Peyer's patch (tissue), 4 donors: ENCODE measurements around the gene RPA4. TPM values are rescaled to one million over a fixed set of nuclear protein-coding genes. Genes with fewer than 3 reads are reported as not detected.

Experiments used
- DNase-seq, 3 donors: peaks; one replicate each; pipeline ENCODE4 v3.0.0-alpha.2; 2017 to 2019
- H3K27ac ChIP-seq, 4 donors: fragments of 200-600 bp; sonication (generic); one replicate each; pipeline ENCODE4 v1.5.1; 2016 to 2019
- H3K27me3 ChIP-seq, 2 donors: fragments of 200-600 bp; sonication (generic); one replicate each; pipeline ENCODE4 v1.5.1; 2019
- H3K36me3 ChIP-seq, 3 donors: fragments of 200-600 bp; sonication (generic); one replicate each; pipeline ENCODE4 v1.5.1; 2016 to 2019
- H3K4me1 ChIP-seq, 4 donors: fragments of 200-600 bp; sonication (generic); one replicate each; pipeline ENCODE4 v1.5.1; 2016 to 2019
- H3K4me3 ChIP-seq, 4 donors: fragments of 200-600 bp; sonication (generic); 1 replicate in 3 of 4; 2 replicates in 1 of 4; pipeline ENCODE4 v1.5.1; 2016 to 2019; ENCODE audit warnings: mild to moderate bottlenecking in 1 of 4
- H3K9me3 ChIP-seq, 4 donors: fragments of 200-600 bp; sonication (generic); one replicate each; pipeline ENCODE4 v1.5.1; 2016 to 2019; ENCODE audit warnings: mild to moderate bottlenecking in 1 of 4
- CTCF ChIP-seq, 6 experiments: fragments of 450-650 bp in 4 of 6; fragments of 200-600 bp in 2 of 6; sonication (generic) in 1 of 6; IDR thresholded peaks; one replicate each; pipeline ENCODE4 v1.5.1; 2017 to 2019; ENCODE audit warnings: antibody characterized with exemption in 6 of 6, mild to moderate bottlenecking in 3 of 6, moderate library complexity in 1 of 6
- POLR2A ChIP-seq, 2 donors: fragments of 450-650 bp; IDR thresholded peaks; one replicate each; pipeline ENCODE4 v1.5.1; 2017; ENCODE audit warnings: antibody characterized with exemption in 2 of 2, mild to moderate bottlenecking in 2 of 2, moderate library complexity in 2 of 2
- total RNA-seq, 4 donors: library from RNA; depleted of rRNA; stranded (reverse); fragments of >200 nt; gene quantifications; one replicate each; pipeline ENCODE4 v1.1.0, GENCODE V29; 2016

The RPA4 gene
- total RNA-seq, 4 donors from 2014 or later = 3.2 to 19.0 (median 6.4) TPM

GRCh38 chrX:96918864-96919263 is 35.2 kb downstream of the RPA4 start:
- Histone ChIP-seq H3K9me3 (no peaks in the 10 kb centered on the region), H3K4me1 (no peaks in the 10 kb centered on the region)
- TF ChIP-seq POLR2A (IDR thresholded peaks at IDR 0.05) (no peak), CTCF (IDR thresholded peaks at IDR 0.05) (no peak)

GRCh38 chrX:96919672-96920071 is 36.0 kb downstream of the RPA4 start:
- no peaks in the 10 kb centered on the region for H3K9me3 ChIP-seq
- H3K4me1 ChIP-seq = no peaks in the 10 kb centered on the region
- H3K27ac ChIP-seq = no peak overlapping the region
- no peak for DNase-seq
- TF ChIP-seq CTCF (IDR thresholded peaks at IDR 0.05) = no peak
- TF ChIP-seq POLR2A (IDR thresholded peaks at IDR 0.05) = no peak
- H3K4me3 ChIP-seq = no peak overlapping the region
- H3K36me3 ChIP-seq = no peaks in the 10 kb centered on the region
- H3K27me3 ChIP-seq = no peaks in the 10 kb centered on the region

More at GRCh38 chrX:96918864-96919263, 35.2 kb downstream of the RPA4 start:
- no peak overlapping the region for H3K27ac ChIP-seq
- H3K4me3 ChIP-seq = no peak overlapping the region
- no peaks in the 10 kb centered on the region for H3K36me3 ChIP-seq
- DNase-seq = no peak
- no peaks in the 10 kb centered on the region for H3K27me3 ChIP-seq

- Histone ChIP-seq H3K4me3 (no peak overlapping the region), H3K27me3 (no peaks in the 10 kb centered on the region), H3K4me1 (no peaks in the 10 kb centered on the region), H3K36me3 (no peaks in the 10 kb centered on the region), H3K9me3 (no peaks in the 10 kb centered on the region), H3K27ac (no peak overlapping the region)
- no peak for TF ChIP-seq POLR2A (IDR thresholded peaks at IDR 0.05)
- TF ChIP-seq CTCF (IDR thresholded peaks at IDR 0.05) = no peak
- no peak for DNase-seq
Measured at GRCh38 chrX:96924581-96924980, 40.9 kb downstream of the RPA4 start.

GRCh38 chrX:96929036-96929435 is 45.3 kb downstream of the RPA4 start:
- TF ChIP-seq CTCF (IDR thresholded peaks at IDR 0.05) = no peak
- TF ChIP-seq POLR2A (IDR thresholded peaks at IDR 0.05) = no peak
- H3K4me3 ChIP-seq = no peak overlapping the region

More at GRCh38 chrX:96929036-96929435, 45.3 kb downstream of the RPA4 start:
- Histone ChIP-seq H3K27me3 (no peaks in the 10 kb centered on the region), H3K36me3 (no peaks in the 10 kb centered on the region), H3K4me1 (no peaks in the 10 kb centered on the region), H3K27ac (no peak overlapping the region), H3K9me3 (no peaks in the 10 kb centered on the region)
- DNase-seq = no peak

Other genes with a start within 250 kb of the RPA4 start
- 100 to 1,000 TPM in 1 of 4 donors, 10 to 100 TPM in 3; 15.1 to 114 (median 33.0) TPM for gene DIAPH2, start 199.1 kb upstream of the RPA4 start, total RNA-seq